ENCODE measurements around the gene GRIA4.

GRIA4 gene

DNA sequence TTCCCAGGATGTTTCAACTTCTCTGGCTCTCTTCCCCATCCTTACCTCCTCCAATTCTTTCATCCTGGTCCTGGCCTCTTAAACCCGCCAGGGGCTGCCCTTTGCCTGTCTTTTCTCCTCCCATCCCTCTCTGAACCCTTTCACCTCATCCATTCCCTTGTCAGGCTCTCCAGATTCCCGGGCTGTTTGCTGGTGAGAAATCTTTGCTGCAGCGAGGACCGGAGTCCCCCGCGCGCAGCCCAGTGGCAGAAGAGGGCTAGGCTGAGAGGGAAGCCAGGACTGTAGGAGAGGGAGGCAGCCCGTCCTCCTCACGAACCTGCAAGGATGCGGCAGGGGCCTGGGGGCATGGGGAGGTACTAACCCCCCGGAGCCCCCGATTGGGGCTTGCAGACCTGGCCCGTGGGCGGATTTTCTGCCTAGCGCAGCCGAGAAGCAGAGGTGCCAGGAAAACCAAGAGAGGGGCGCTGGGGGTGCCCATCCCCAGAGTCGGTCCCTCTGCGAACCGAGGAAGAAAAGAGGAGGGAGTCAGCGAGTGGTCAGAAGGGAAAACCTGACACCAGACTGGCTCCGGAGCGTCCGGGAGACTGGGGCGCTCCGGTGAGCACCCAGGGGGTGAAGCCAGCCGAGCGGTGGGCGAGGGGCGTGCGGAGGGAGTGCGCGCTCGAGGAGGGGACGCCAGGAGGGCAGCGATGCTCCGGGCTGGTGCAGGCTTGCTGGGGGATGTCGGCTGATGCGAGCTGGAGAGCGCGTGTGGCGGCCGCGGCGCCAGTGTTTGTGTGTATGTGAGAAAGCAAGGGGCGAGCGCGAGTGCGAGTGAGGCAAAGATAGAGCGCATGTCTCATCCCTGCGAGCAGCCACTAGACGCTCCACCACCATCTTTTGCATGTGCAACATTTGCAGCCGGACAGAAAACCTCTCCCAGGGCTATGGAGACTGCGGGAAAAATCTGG, at the start of gene GRIA4:
TSS of gene GRIA4 (plus strand) at position 242 of the 950 bp plus-strand sequence. CDS start 925 bp downstream, outside the sequence.
- DNase-seq (ENCODE audit: low read depth, low spot score), result no peak

DNA sequence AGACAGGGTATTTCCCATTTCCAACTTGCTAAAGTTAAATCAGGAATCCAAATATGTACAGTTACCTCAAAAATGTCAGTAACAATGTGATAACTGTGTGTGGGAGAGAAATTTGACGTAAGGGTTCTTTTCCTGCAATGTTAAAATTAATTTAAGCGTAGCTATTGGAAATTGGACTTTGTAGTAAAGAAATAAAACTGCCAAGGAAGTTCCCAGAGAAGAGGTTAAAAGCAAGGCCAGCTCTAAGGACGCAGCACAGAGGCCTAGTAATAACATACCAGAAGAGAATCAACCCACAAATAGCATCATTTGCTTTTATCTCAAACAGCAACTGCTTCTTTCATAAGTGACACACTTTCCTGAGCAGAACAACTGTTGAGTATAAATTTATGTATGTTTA, 36.8 kb upstream of the GRIA4 start:
- DNase-seq (ENCODE audit: low read depth, low spot score), result no peak

DNA sequence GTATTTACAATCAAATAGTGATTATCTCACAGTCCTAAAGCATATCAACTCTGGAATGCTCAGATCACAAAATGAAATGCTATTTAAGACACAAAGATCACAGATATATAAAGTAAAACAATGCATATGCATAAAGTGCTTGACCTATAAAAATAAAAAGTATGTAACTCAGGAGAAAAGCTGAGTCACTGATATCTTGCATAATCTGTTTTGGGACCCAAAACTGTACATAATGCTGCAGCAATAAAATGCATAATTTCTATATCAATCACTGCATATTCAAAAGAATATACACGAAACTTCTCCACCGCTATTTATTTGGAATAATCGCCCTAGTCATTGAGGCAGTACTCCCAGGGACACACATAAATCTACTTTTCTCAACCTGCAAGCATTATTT, 34.9 kb upstream of the GRIA4 start:
- DNase-seq (ENCODE audit: low read depth, low spot score), result no peak

DNA sequence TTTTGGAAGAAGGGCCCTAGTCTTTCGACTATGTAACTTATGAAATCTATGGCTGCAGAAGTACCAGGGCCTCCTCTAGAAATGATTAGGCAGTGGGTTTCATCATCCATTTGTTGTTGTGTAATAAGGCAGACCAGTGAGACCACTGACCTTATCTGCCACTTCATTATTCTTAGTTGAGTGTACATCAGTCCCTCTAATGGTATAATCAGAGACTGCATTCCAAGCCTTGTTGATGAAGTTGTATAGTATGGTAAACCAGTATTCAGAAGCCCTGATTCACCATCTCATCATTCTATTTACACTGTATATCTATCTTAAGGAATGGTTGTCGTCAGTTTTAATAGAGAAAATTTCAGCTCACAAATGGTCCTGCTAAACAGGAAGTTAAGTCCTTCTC, 32.2 kb upstream of the GRIA4 start:
- no peak for DNase-seq (ENCODE audit: low read depth, low spot score)

DNA sequence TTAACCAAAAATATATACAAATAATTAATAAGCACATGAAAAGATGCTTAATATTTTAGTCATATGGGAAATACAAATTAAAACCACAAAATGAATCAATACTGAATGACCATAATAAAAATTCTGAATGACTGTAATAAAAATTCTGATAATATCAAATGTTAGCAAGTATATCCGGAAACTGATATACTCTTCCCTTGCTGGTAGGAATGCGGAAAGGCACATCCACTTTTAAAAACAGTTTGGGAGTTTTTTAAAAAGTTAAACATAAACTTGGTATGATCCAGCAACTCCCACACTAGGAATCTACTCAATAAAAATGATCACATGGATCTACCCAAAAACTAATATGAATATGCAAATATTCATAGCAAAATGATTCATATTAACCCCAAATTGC, 30.8 kb upstream of the GRIA4 start:
- DNase-seq (ENCODE audit: low read depth, low spot score), result no peak

DNA sequence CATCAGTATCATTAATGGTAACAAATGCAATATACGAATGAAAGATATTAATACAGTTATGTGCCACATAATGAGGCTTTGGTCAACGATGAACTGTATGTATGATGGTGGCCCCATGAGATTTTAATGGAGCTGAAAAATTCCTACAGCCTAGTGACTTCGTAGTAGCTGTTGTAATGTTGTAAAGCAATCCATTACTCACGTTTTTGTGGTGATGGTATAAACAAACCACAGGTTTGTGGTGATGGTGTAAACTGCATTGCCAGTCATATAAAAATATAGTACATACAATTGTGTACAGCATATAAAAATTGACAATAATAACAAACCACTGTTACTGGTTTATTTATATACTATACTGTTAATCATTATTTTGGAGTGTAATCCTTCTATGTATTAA, 27.4 kb upstream of the GRIA4 start:
- no peak for DNase-seq (ENCODE audit: low read depth, low spot score)

DNA sequence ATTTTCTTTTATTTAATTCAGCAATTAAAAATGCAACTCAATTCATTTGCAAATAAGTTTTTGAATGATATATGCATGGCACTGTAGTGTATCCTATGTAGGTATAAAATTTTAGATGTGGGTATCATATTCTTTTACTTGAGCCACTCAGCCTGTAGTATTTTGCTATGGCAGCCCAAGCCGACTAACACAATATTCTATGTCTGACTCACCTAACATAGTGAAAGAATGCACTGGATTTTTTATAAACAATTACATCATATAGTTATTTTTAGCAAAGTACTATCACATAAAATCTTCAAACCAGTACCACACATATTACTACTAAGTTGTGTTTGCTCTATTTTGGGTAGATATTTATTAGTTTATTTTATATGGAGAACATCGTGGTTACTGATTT, 21.9 kb upstream of the GRIA4 start:
- no peak for DNase-seq (ENCODE audit: low read depth, low spot score)

DNA sequence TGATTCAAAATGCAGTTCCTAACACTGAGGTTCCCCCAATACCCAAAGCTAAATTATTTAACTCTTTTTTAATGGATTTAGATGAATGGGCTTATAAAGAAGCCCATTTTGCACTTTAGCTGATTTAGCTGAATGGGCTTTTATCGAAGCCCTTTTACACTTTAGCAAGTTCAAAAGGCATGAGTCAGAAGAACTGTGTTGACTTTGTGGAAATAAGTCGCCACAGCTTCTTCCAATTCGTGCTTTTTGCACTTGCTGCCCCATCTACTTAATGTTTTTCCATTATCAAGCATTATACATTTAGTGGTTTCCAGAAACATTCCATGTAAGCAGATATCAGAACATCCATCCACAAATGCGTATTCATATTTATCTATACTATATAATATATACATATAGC, 20.5 kb upstream of the GRIA4 start:
- no peak for DNase-seq (ENCODE audit: low read depth, low spot score)

DNA sequence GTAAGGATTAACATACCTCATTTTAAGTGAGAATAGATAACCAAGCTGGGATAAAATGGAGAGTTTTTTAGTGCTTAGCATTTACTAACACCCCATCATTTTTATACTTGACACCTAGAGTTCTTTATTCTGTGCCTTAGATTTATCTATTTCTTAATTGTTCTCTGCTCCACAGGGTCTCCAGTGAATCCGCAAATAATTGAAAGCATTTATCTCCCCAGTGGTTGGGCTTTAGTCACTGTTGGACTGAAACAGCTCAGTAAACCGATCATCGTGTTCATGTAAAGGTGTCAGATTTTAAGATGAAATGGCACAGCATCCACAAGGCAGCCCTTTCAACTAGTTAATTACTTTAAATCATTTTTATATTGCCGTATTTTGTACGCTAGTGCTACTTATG, 17.8 kb upstream of the GRIA4 start:
- DNase-seq (ENCODE audit: low read depth, low spot score), result no peak

DNA sequence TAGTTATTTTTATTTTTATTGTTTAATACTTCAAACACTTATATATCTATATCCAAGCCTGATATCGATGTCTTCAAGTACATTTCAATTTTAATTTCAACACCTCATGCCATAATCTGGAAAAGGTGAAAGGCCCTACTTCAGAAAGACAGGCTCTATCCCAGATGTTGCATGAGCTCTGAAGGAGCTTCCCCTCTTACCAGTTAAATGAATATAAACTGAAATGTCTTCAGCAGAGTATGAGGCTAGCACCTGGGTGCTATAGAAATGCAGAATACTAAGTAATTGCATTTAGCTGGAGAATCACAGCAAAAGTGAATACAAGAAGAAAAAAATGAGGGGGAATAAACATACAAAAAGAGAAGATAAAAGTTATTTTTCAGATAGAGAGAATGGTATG, 11.5 kb upstream of the GRIA4 start:
- DNase-seq (ENCODE audit: low read depth, low spot score), result no peak

DNA sequence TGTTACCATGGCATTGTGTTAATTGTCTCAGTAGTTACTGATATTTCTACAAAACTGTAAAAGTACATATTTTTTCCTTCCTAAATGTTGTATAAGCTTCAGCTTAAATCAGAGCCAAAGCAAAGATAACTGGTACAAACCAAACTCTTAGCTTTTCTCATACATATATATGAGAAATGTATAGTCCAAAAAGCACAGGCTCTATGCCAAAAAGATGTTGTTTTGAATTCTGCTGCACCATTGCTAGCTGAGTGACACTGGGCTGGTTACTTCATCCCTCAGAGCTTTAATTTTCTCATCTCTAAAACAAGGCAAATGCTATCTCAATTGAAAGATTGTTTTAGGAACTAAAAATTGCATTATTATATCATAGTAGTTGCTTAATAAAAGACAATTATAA, 6.7 kb upstream of the GRIA4 start:
- DNase-seq (ENCODE audit: low read depth, low spot score), result no peak

DNA sequence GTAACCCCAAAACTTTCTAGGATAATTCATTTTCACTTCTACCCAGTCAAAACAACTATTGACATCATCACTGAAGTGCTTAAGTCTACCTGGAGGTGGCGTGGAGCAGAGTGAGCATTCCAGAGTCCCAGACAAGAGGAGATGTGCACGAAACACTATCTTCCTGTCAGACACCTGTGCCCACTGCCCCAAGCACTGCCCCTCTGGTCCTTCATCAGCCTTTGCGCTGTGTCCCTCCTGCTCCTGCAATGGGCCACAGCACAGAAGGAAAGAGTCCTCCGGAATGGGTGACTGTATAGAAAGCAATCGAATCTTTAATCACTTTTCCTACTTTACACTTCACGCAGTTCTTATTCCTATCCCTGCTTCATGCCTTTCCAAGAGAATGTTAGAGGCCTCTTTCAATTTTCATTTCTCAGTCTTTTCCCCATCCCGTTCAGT, 512 bp upstream of the GRIA4 start:
- no peak for DNase-seq (ENCODE audit: low read depth, low spot score)

DNA sequence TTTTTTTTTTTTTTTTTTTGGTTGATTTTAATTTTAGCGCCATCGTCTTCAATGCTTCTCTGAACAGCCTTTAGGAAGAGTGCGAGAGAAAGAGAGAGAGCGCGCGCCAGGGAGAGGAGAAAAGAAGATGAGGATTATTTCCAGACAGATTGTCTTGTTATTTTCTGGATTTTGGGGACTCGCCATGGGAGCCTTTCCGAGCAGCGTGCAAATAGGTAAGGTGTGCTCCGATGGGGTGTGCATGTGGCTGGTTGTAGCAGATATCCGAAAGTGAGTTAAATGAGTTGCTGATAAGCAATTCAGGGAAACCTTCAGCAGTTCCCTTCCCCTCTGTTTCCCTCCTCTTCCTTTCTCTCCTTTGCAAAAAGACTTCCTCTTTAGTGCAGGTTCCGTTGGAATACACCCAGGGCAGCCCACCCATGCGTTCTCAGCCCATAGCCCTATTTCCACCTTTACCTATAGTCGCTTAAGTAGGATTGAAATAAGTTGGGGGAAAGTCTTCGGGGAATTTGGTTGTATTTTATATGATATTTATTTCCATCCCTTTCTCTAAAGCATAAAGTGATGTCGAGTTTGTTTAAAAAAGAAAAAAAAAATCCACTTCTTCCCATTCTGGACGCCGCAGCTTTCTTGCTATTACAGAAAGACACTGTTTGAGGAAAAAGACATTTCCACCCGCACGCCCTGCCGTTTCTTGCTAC, 1.1 kb downstream of the GRIA4 start:
- DNase-seq (ENCODE audit: low read depth, low spot score), result no peak

DNA sequence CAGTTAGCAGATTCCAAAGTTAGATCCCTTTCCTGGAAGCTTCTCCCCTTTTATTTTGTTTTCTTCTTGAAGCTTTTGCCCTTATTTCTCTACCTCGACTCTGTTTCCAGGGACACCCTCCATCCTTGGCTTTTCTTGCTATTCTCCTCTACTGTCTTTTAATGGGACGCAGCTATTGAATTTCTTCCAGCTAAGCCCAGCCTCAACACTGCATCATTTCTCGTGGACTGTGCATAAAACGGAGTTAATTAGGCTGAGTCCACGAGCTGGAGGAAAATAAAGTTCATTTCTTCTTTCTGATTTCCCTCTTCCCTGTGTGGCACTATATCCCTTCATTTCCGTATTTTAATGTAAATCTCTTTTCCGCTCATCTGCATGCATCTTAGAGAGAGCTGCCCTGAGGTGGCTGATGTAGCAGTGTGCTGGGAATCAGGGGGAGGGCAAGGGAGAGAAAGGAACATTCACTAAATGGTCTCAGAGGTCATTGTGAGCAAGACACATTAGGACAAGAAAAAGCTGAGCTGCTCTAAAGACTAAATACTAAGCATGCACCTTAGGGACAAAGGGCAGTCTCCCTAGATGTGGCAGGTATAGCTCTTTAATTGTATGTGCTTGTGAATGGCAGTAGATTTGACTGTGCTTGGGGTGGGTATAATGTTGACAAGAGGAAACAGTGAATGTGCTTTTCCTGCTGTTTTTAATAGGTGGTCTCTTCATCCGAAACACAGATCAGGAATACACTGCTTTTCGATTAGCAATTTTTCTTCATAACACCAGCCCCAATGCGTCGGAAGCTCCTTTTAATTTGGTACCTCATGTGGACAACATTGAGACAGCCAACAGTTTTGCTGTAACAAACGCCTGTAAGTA, 1.9 kb downstream of the GRIA4 start:
- no peak for DNase-seq (ENCODE audit: low read depth, low spot score)

DNA sequence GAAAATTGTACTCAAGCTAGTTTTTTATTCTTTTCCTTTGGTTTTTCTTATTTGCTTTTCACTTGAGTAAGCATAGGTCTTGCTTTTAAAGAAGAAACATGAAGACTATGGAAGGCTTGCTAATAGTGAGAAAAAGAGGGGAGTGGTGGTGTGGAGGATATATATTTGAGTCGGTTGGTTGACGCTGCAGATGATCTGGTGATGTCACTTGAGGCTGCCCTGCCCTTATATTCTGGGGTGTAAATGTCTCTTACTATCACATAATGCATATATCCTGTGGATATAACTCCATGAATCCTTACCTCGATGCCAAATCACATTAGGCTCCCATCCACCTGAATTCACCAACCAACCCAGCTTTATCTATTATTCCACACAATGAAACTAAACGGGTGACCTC, 2.9 kb downstream of the GRIA4 start:
- no peak for DNase-seq (ENCODE audit: low read depth, low spot score)

DNA sequence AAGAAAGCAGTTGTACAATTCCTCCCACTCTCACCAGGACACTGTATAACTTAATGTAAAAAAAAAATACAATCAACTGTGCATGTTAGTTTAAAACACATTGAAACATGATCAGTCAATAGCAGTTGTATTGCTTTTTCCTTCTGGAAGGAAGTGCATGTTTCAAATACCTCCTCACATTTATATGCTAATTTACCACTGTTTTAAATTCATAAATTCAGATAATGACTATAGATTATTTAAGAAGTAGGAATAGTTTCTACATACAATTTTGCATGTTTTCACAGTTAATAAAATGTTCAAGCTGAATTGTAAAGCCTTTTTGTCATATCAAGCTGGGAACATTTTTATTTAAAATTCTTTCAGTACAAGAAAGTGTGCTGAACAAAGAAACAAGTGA, 3.3 kb downstream of the GRIA4 start:
- no peak for DNase-seq (ENCODE audit: low read depth, low spot score)

DNA sequence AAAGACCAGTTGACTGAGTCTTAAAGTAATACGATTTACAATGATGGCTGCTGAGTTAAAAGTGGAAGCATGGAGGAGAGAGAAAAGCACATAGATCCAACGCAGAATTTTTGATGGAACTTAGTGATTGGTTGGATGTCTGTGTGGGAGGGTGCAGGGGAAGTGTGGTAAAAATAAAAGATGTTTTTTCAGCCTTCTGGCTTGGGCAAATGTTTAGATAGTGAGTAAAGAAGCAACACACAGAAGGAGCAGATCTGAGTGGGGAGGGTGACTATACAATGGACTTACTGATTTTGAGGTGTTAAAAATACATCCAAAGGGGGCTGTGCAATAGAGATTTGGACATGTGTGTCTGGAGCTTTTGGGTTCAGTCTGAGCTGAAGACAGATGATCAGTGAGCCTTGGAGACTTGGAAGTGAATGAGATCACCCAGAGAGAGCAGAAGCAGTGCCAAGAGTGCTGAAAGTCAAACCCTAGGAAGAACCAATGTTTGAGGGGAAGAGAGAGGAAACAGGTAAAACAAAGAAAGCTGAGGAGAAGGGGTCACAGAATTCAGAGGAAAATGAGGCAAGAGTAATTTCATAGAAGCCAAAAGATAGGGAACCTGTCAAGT, 8.6 kb downstream of the GRIA4 start:
- no peak for DNase-seq (ENCODE audit: low read depth, low spot score)

DNA sequence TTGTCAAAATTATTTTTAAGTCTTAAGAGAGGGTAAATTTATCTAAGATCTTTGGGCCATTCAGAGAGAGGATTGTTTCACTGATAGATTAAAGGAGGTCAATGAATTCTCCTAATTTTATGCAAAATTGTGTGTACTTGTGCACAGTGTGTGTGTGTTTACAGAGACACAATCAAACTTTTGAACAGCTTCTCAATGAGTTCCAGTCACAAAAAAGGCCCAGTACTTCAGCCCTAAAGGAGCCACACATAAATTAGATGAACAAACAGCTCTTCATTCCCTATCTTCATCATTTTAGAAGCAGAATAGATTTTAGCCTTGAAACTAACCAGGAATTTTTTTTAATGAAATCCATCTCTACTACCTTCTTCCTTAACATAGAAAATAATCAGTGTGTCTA, 9.7 kb downstream of the GRIA4 start:
- no peak for DNase-seq (ENCODE audit: low read depth, low spot score)

DNA sequence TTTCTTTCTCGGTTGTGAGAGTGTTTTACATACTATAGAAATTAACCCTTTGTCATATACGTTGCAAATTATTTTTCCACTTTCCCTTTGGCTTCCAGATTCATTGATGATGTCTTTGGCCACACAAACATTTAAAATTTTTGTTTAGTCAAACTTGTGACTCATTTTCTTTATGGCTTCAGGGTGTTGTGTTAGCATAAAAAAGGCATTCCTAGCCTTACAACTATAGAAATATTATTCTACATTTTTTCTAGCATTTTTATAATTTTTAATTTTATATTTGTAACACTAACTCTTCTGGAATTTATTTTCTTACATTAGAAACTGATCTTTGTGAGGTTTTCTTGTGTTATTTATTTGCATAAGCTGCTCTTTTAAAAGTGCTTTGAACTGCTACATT, 12.1 kb downstream of the GRIA4 start:
- no peak for DNase-seq (ENCODE audit: low read depth, low spot score)

DNA sequence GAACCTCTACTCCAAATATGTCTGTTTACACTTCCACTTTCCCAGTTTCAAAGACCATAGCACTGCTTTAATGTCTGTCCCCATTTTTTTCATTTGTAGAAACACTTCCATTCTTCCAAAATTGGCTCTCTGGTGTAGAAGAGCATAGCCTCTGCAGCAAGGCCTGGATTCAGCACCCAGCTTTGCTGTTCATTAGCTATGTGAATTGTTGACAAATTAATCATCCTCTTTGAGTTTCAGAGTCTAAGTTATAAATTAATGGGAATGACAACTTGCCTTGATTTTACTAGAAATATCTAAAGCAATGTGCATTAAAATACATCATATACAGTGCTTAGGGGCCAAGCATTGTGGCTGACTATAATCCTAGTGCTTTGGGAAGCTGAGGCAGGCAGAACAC, 22.4 kb downstream of the GRIA4 start:
- DNase-seq (ENCODE audit: low read depth, low spot score), result no peak

DNA sequence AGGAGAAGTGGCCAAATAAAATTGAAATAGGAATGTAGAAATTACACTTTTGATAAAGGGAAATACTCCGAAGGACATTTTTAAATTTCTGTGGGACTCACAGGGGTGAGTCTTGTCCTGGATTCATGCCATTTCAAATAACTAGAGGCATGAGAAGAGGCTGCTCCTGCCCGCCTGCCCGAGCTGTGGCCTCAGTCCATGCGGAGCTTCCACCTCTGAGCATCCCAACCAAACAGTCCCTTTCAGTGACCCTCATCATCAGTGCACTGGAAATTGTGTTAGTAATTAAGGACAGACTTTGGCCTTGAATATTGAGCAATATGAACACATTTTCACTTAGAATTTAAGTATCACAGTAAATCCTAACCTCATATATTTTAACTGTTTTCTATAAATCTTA, 25.6 kb downstream of the GRIA4 start:
- DNase-seq (ENCODE audit: low read depth, low spot score), result no peak

DNA sequence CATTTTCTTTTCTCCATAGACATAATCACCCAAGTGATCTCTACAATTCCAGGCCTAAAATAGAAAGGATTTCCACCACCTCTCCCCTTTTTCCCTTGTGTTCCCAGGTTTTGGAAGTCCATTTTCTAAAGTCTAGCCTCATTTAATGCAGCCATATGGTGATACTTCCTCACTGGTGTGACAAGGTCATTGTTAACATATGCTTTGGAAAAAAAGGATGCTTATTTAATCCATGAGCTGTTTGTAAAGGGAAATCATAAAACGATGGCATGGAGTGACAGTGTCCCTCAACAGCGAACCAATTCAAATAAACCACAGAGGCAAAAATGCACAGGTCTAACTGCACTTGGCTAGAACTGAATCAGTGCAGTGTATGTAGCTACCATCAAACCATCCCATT, 26.6 kb downstream of the GRIA4 start:
- DNase-seq (ENCODE audit: low read depth, low spot score), result no peak
